SHP77 treated with DMSO at 0.1 percent for 48 hours (cell line): ENCODE data around the gene PSMG3.

ENCODE experiments used
- DNase-seq: peaks from one replicate; lab custom pipeline; 2025; lab: John Stamatoyannopoulos, UW

The PSMG3 gene

GRCh38 chr7:1544896-1545416, 24.9 kb downstream of the PSMG3 start:
- no peak for DNase-seq

GRCh38 chr7:1544178-1544895, 25.5 kb downstream of the PSMG3 start:
- DNase-seq: no peak

- no peak for DNase-seq
Observed at GRCh38 chr7:1543826-1544177, 26.0 kb downstream of the PSMG3 start.

DNA sequence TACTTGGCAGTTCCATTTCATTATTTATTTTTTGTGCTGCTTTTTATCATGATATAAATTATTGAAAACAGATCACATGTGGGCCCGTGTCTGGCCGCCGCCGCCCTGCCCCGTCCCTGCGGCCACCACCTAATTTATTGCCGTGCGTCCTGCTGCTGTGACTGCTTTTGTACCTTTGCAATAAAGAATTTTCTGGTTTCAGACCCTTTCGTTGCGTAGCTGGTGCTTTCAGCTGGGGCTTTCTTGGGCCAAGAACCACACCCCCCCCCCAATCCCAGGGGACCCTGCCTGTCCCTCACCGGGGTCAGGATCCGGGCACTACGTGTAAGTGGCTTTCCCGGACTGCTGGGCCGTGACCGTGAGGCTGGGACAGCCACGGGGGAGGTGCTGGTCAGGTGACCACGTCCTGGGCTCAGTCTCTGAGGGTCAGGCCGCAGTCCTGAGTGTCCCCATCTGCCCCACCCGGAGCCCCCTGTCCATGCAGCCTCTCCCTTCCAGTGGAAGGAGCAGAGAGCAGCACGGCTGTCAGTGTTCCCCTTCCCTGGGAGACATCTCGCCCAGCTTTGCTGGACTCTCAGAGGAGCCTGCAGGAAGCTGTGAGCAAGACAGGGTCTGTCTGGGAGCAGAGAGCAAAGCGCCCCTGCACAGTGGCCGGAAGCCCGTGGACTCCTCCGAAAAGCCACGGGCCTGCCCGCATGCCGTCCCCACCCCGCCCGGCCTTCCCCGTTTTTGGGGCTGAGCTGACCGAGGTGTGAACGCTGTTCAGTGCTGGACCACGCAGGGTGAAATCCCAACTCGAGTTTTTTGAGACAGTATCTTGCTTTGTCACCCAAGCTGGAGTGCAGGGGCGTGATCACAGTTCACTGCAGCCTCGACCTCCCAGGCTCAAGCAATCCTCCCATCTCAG, 26.7 kb downstream of the PSMG3 start:
- DNase-seq: no peak

DNA sequence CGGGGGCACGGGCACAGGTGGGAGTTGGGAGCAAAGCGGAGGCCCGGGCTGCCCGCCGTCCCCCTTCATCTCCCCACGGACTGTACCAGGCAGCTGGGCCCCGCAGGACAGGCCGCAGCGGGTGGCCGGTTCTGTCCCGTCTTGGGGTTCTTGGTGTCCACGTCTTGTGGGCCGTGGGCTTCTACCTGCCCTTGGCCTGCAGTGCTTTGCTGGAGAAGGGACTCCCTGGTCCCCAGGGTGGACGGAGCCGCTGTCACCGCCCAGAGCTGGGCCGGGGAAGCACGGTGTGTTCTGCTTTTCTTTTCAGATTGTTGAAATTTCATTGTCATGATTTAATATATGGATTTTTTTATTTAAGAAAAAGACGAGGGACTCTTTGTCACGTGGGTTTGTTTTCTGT, 27.5 kb downstream of the PSMG3 start:
- DNase-seq: no peak

DNA sequence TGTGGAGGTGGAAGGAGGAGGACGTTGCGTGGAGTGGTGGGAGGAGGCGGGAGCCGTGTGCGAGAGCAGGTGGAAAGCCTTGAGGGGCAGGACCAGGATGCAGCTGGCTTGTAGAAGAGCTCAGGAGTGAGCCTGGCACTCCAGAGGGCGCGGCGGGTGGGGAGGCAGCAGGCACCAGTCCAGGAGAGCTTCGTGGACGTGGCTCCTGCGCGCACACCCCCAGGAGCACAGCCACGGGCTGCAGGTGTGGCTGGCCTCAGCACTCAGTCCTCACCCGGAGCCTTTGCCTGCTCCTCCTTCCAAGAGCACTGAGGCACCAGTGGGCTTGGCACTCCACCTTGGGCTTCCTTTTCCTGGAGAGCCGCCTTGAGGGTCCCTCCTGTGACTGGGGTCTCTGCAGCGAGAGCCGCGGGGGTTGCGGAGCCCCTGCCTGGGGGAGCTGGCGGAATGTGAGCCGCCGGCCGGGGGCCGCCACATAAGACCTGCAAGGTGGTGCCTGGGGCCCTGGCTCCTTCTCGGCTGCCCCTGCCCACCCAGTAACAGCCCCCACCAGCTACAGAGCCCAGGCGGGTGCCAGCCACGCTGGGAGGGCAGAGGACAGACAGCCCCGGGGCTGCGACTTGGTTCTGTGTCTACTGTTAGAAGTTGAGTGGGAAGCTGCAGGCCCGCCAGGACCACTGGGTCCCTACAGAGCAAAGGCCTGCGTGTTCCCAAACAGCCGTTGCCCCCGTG, 28.2 kb downstream of the PSMG3 start:
- DNase-seq: no peak

DNA sequence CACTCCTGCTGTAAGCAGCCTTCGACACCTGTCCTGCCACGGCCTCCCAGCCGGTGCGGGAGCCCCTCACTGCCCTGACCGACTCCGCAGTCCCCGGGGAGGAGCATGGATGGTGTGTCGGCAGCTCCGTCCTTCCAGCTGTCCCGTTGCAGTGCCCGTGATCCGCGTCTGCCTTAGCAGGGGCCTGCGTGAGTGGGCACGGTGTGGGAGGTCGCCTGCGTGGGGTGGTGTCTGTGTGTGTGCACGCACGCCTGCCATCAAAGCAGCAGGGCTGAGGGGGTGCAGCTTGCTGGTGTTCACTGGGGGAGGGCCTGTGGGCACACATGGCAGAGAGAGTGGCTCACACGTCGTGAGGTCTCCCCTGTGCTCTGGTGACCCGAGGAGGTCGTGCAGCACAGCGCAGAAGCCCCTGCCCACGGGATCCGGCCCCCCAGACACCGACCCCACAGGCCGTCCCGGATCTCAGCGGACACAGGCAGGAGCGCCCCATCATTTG, 29.0 kb downstream of the PSMG3 start:
- no peak for DNase-seq

GRCh38 chr7:1539882-1540775, 29.7 kb downstream of the PSMG3 start:
- no peak for DNase-seq

DNA sequence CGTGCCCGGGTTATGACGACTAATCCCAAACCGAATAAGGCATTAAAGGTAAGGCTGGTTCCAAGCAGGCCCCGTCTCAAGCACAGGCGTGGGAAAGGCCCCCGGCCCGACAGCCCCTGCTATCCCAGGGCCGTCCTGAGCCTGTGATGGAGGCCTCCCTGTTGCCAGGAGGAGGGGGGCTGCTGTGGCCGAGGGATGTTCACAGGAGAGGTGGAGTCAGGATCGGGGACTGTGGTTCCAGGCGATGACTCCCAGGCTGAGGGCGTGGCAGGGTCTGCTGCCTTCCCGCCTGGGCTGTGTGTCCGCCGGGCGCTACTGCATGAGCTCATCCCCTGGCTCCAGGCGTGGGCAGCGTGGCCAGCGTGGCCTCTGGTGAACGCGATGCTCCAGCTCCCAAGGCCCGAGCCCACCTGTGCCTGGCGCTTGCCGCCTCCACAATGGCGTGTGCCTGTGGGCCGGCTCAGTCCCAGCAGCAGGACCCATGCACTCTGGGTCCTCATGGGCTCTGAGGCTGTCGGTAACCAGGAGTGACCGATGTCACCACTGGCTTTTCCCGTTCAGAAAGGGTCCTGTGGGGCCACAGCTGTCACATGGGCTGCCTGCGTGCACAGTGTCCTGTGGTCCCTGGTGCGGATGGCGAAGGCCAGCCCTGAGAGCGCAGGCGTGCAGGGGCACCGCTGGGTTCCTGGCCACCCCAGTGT, 30.5 kb downstream of the PSMG3 start:
- no peak for DNase-seq

GRCh38 chr7:1538544-1539180, 31.2 kb downstream of the PSMG3 start:
- DNase-seq: no peak

GRCh38 chr7:1537535-1538412, 32.1 kb downstream of the PSMG3 start:
- no peak for DNase-seq

GRCh38 chr7:1536743-1537534, 32.9 kb downstream of the PSMG3 start:
- DNase-seq: no peak

GRCh38 chr7:1536455-1536742, 33.4 kb downstream of the PSMG3 start:
- no peak for DNase-seq

- DNase-seq: no peak
Observed at GRCh38 chr7:1535701-1536454, 34.0 kb downstream of the PSMG3 start.

DNA sequence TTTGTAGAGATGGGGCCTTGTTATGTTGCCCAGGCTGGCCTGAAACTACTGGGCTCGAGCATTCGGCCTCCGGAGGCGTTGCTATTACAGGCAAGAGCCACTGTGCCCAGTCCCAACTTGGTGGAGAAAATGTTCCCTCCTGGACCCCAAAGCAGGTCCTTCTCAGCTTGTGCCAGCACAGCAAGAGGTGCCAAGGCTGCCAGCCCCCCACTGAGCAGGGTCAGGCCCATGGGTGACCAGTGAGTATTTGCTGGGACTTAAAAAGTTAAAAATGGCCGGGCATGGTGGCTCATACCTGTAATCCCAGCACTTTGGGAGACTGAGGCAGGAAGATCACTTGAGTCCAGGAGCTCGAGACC, 34.8 kb downstream of the PSMG3 start:
- no peak for DNase-seq

DNA sequence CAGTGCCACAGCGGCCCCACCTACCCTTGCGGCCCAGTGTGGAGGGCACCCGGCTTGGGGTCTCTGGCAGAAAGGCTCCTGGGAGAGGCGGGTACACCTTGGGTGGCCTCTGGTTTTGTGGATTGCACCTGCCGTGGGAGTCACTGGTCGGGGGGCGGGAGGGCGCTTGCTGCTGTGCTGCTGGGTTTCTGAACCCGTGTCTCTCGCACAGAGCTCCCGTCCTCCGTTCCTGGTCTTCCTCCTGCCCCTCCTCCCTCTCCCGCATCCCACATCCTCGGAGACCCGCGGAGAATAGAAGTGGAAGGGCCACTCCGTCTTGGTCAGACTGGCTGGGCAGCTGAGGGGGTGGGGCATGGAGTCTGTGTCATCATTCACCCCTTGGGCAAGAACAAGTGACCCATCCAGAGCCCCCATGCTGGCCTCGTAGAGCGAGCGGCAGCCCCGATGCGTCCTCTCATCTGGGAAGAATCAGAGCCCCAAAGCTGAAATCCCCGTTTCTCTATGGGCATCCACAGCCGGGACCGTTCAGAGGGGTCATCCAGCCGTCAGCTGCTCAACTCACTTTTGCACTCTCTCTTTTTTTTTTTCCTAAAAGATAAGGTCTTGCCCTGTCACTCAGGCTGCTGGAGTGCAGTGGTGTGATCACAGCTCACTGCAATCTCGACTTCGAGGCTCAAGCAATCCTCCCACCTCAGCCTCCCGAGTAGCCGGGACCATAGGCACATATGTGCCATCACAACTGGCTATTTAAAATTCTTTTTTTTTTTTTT, 35.3 kb downstream of the PSMG3 start:
- DNase-seq: no peak
